Esophagus squamous epithelium (tissue), 5 donors: ENCODE results near the gene CAPS. TPM values are rescaled to one million over a fixed set of nuclear protein-coding genes. Genes with fewer than 3 reads are reported as not detected.
A peak's percentile ranks its signal among the peaks of the same experiment; 100 is the strongest.

Experiments
- DNase-seq: peaks from one replicate; lab custom pipeline; 2025; lab: John Stamatoyannopoulos, UW
- H3K27ac ChIP-seq, 4 donors: fragments of 200-600 bp; sonication (generic); one replicate each; pipeline ENCODE4 v1.5.1; 2016 to 2019; ENCODE audit warnings: mild to moderate bottlenecking in 1 of 4
- H3K27me3 ChIP-seq, 4 donors: fragments of 200-600 bp; sonication (generic); 1 replicate in 3 of 4; 2 replicates in 1 of 4; pipeline versions ENCODE4 v1.5.1 to v1.6.0; 2017 to 2021; ENCODE audit warnings: antibody characterized with exemption in 1 of 4
- H3K36me3 ChIP-seq, 3 donors: fragments of 200-600 bp; sonication (generic); one replicate each; pipeline ENCODE4 v1.5.1; 2016 to 2019
- H3K4me1 ChIP-seq, 3 donors: fragments of 200-600 bp; sonication (generic); one replicate each; pipeline ENCODE4 v1.5.1; 2017 to 2019
- H3K4me3 ChIP-seq, 4 donors: fragments of 200-600 bp; sonication (generic); 1 replicate in 3 of 4; 2 replicates in 1 of 4; pipeline ENCODE4 v1.5.1; 2016 to 2019; ENCODE audit warnings: mild to moderate bottlenecking in 2 of 4, moderate library complexity in 1 of 4
- H3K9me3 ChIP-seq, 3 donors: fragments of 200-600 bp; sonication (generic); one replicate each; pipeline ENCODE4 v1.5.1; 2016 to 2019
- POLR2A ChIP-seq, 4 donors: fragments of 450-650 bp; IDR thresholded peaks; one replicate each; pipeline ENCODE4 v1.6.1; 2017; ENCODE audit warnings: antibody characterized with exemption in 4 of 4, mild to moderate bottlenecking in 4 of 4, moderate library complexity in 3 of 4
- WGBS, 2 donors: methylation state at CpG; one replicate each; pipeline ENCODE4 v1.1.5; 2018; 5-methylcytosine and 5-hydroxymethylcytosine counted together
- intact Hi-C: fragments of 100-400 bp; cut with DNase I; formaldehyde crosslinking; loops from one replicate; pipeline ENCODE4 v1.15.0; 2022
- total RNA-seq, 4 donors: library from RNA; depleted of rRNA; stranded (reverse); fragments of >200 nt; gene quantifications; one replicate each; pipeline ENCODE4 v1.1.0, GENCODE V29; 2016
- TF ChIP-seq, protein P1 (sequence below), 6 experiments: fragments of 450-650 bp in 4 of 6; fragments of 200-600 bp in 2 of 6; sonication (generic) in 2 of 6; IDR thresholded peaks; one replicate each; pipeline ENCODE4 v1.5.1; 2016 to 2019; ENCODE audit warnings: antibody characterized with exemption in 6 of 6, mild to moderate bottlenecking in 4 of 6, moderate library complexity in 4 of 6
- donor health status: DM: yes; HTN: yes; CAD: no.

CAPS gene
- total RNA-seq, 4 donors from 2014 or later, result 3.3 to 13.7 (median 7.3) TPM

GRCh38 chr19:5892772-5893275 is 21.2 kb upstream of the CAPS start:
- 66 to 70% methylated on average over 1 to 9 of the region's 15 CpGs for WGBS, 2 donors
- Histone ChIP-seq H3K9me3 (no peaks in the 10 kb centered on the region), H3K4me3 (no peak overlapping the region), H3K4me1 (peaks cover 10 to 71% (median 13%) of the 10 kb centered on the region in 3 donors), H3K27ac (no peak overlapping the region), H3K36me3 (peaks cover 11 to 38% (median 12%) of the 10 kb centered on the region in 3 donors), H3K27me3 (peaks cover 0 to 28% (median 0%) of the 10 kb centered on the region in 4 donors)
- no peak for TF ChIP-seq POLR2A (IDR thresholded peaks at IDR 0.05)
- TF ChIP-seq, protein P1, sequence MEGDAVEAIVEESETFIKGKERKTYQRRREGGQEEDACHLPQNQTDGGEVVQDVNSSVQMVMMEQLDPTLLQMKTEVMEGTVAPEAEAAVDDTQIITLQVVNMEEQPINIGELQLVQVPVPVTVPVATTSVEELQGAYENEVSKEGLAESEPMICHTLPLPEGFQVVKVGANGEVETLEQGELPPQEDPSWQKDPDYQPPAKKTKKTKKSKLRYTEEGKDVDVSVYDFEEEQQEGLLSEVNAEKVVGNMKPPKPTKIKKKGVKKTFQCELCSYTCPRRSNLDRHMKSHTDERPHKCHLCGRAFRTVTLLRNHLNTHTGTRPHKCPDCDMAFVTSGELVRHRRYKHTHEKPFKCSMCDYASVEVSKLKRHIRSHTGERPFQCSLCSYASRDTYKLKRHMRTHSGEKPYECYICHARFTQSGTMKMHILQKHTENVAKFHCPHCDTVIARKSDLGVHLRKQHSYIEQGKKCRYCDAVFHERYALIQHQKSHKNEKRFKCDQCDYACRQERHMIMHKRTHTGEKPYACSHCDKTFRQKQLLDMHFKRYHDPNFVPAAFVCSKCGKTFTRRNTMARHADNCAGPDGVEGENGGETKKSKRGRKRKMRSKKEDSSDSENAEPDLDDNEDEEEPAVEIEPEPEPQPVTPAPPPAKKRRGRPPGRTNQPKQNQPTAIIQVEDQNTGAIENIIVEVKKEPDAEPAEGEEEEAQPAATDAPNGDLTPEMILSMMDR (IDR thresholded peaks at IDR 0.05), result no peak
- DNase-seq, result no peak
- intact Hi-C loops, result loop anchor here (2.0 kb wide), 1 partner anchor 88 kb away; the partner anchor contains the start of gene NRTN

DNA sequence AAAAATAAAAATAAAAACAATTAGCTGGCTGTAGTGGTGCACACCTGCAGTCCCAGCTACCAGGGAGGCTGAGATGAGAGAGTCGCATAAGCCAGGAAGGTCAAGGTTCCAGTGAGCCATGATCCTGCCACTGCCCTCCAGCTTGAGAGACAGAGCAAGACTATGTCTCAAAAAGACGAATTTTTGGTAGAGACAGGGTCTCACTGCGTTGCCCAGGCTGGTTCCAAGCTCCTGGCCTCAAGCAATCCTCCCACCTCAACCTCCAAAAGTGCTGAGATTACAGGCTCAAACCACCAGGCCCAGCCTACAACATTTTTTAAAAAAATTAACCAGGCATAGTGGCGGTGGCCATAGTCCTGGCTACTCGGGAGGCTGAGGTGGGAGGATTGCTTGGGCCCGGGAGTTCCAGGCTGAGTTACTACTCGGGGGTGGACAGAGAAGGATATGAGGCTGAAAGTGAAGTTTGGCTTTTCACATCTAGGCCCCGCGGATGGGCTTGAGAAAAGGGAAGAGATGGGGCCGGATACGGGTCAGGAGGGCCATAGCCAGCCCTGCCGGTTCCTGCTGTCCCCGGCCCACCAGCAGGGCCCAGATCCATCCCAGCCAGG is 20.7 kb upstream of the CAPS start:
- no peak for TF ChIP-seq POLR2A (IDR thresholded peaks at IDR 0.05)
- TF ChIP-seq, protein P1 (IDR thresholded peaks at IDR 0.05), result no peak
- no peak overlapping the region for H3K4me3 ChIP-seq
- H3K27ac ChIP-seq, result peak overlapping the region in 1 of 4 donors; percentile 39
- H3K4me1 ChIP-seq, result peaks cover 12 to 77% (median 13%) of the 10 kb centered on the region in 3 donors
- WGBS, 2 donors, result 51 to 59% methylated on average over 8 to 11 of the region's 13 CpGs
- peaks cover 11 to 40% (median 12%) of the 10 kb centered on the region in 3 donors for H3K36me3 ChIP-seq
- no peaks in the 10 kb centered on the region for H3K9me3 ChIP-seq
- intact Hi-C loops, result loop anchor here (2.0 kb wide), 1 partner anchor 89 kb away; the partner anchor contains the start of gene NRTN
- peaks cover 0 to 28% (median 0%) of the 10 kb centered on the region in 4 donors for H3K27me3 ChIP-seq
- DNase-seq, result no peak

DNA sequence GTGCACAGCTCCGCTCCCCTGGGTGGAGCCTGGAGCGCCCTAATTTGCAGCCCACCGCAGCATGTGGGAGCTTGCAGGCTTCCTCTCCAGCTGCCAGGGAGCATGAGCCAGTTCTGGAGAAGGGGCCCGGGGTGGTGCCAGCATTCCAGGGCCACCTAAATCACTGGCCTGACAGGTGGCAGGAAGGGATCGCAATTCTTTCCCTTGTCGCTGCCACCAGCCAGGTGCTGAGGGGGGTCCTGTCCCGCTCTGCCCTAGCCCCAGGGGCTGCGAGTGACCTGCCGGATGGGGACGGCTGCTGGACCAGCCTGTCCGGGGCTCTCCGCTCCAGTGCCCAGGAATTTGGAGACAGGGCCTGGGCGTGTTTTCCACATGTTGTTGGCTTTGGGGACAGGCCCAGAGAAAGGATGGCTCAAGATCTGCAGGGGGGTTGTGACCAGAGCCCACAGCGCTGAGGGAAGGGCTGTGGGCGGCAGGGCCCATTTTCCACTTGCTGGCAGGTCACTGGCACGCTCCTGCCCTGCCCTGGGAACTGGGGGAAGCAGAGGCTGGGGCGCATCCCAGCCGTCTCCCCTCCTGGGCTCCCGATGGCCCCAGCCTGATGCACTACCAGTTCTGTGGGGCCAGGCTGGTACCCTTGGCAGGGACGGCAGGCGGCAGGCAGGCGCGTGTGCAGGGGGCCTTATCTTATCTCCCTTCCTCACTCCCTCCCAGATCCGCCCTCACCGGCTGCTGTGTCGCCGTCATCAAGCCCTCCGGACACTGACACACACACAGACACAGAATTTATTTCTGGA is 19.9 kb upstream of the CAPS start:
- intact Hi-C loops, result loop anchor here (2.0 kb wide), 1 partner anchor 89 kb away; the partner anchor contains the start of gene NRTN
- H3K36me3 ChIP-seq, result peaks cover 11 to 40% (median 12%) of the 10 kb centered on the region in 3 donors
- WGBS, 2 donors, result 36 to 37% methylated on average over 9 to 13 of the region's 28 CpGs
- DNase-seq, result no peak
- H3K4me1 ChIP-seq, result peaks cover 12 to 79% (median 13%) of the 10 kb centered on the region in 3 donors
- peaks cover 0 to 28% (median 0%) of the 10 kb centered on the region in 4 donors for H3K27me3 ChIP-seq
- H3K4me3 ChIP-seq, result no peak overlapping the region
- peak overlapping the region in 3 of 4 donors; percentile 14 to 39 (median 14) for H3K27ac ChIP-seq
- H3K9me3 ChIP-seq, result no peaks in the 10 kb centered on the region
- no peak for TF ChIP-seq POLR2A (IDR thresholded peaks at IDR 0.05)
- TF ChIP-seq, protein P1 (IDR thresholded peaks at IDR 0.05), result no peak

DNA sequence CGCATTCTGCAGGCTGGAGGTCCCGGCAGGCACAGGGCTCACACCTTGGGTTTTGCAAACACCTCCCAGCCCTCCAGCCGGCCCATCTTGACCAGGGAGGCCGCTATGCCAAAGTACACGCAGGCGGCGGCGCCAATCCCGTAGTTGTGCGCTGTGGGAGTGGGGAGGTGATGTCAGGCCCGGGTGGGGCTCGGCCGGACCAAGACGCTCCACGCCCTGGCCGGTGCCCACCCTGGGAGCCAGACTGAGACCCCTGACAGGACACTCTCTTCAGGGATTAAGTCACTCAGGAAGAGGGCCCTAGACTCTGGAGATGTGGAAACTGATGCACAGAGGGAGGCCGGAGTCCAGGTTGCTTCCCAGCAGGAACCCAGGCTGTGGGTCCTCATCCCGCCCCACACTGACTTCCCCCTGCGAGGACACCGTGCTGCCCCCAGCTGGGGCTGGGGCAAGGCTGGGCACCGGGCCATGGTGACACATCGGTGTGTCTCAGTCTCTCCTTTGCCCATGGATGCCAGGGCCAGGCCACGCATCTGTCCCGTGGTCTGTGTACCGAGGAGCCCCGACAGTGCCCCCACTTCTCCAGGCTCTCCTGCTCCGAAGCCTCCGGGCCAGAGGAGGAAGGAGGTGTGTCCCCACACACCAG is 19.2 kb upstream of the CAPS start:
- peaks cover 12 to 79% (median 13%) of the 10 kb centered on the region in 3 donors for H3K4me1 ChIP-seq
- intact Hi-C loops, result no loop called here
- WGBS, 2 donors, result 20 to 48% methylated on average over 1 to 11 of the region's 28 CpGs
- no peaks in the 10 kb centered on the region for H3K9me3 ChIP-seq
- H3K27ac ChIP-seq, result peak overlapping the region in 3 of 4 donors; percentile 14 to 39 (median 14)
- H3K4me3 ChIP-seq, result no peak overlapping the region
- peaks cover 0 to 23% (median 0%) of the 10 kb centered on the region in 4 donors for H3K27me3 ChIP-seq
- peaks cover 11 to 43% (median 12%) of the 10 kb centered on the region in 3 donors for H3K36me3 ChIP-seq
- no peak for DNase-seq
- TF ChIP-seq, protein P1 (IDR thresholded peaks at IDR 0.05), result no peak
- no peak for TF ChIP-seq POLR2A (IDR thresholded peaks at IDR 0.05)
